ENCODE data around the gene GCC1.

The GCC1 gene

DNA sequence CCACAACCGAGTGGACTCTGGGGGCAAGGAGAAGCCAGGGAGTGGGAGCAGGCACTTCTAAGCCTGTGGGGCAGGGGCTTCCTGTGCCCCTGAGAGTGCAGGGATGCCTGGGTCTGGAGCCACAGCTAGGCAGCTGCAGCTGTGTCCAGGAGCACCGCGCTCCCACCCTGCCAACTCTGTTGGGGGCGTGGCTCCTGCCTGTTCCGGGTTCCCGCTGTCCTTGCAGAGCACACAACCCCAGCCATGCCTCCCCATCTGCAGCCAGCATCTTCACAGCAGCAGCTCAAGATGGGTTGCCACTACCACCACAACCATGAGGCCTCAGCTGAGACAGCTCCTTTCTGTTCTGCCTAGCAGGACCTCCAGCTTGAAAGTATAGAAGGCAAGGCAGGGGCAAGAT lies 23.9 kb upstream of the GCC1 start:
- TF ChIP-seq, protein P1, sequence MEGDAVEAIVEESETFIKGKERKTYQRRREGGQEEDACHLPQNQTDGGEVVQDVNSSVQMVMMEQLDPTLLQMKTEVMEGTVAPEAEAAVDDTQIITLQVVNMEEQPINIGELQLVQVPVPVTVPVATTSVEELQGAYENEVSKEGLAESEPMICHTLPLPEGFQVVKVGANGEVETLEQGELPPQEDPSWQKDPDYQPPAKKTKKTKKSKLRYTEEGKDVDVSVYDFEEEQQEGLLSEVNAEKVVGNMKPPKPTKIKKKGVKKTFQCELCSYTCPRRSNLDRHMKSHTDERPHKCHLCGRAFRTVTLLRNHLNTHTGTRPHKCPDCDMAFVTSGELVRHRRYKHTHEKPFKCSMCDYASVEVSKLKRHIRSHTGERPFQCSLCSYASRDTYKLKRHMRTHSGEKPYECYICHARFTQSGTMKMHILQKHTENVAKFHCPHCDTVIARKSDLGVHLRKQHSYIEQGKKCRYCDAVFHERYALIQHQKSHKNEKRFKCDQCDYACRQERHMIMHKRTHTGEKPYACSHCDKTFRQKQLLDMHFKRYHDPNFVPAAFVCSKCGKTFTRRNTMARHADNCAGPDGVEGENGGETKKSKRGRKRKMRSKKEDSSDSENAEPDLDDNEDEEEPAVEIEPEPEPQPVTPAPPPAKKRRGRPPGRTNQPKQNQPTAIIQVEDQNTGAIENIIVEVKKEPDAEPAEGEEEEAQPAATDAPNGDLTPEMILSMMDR (IDR thresholded peaks at IDR 0.05; ENCODE audit: insufficient read depth, missing control alignments), result no peak
- FAIRE-seq (no peak), DNase-seq (ENCODE audit: insufficient read length, low spot score) (no peak)

GRCh38 chr7:127608446-127608845 lies 23.1 kb upstream of the GCC1 start:
- FAIRE-seq (no peak), DNase-seq (ENCODE audit: insufficient read length, low spot score) (no peak)
- TF ChIP-seq, protein P1 (IDR thresholded peaks at IDR 0.05; ENCODE audit: insufficient read depth, missing control alignments), result no peak

GRCh38 chr7:127600885-127601284 lies 15.5 kb upstream of the GCC1 start:
- TF ChIP-seq, protein P1 (IDR thresholded peaks at IDR 0.05; ENCODE audit: insufficient read depth, missing control alignments), result no peak
- FAIRE-seq (no peak), DNase-seq (ENCODE audit: insufficient read length, low spot score) (no peak)

GRCh38 chr7:127598318-127598717 lies 12.9 kb upstream of the GCC1 start:
- FAIRE-seq, result no peak
- no peak for DNase-seq (ENCODE audit: insufficient read length, low spot score)
- TF ChIP-seq, protein P1 (IDR thresholded peaks at IDR 0.05; ENCODE audit: insufficient read depth, missing control alignments), result peak; percentile 47

GRCh38 chr7:127595737-127596136 lies 10.3 kb upstream of the GCC1 start:
- DNase-seq (ENCODE audit: insufficient read length, low spot score), result no peak
- FAIRE-seq, result no peak
- TF ChIP-seq, protein P1 (IDR thresholded peaks at IDR 0.05; ENCODE audit: insufficient read depth, missing control alignments), result no peak

DNA sequence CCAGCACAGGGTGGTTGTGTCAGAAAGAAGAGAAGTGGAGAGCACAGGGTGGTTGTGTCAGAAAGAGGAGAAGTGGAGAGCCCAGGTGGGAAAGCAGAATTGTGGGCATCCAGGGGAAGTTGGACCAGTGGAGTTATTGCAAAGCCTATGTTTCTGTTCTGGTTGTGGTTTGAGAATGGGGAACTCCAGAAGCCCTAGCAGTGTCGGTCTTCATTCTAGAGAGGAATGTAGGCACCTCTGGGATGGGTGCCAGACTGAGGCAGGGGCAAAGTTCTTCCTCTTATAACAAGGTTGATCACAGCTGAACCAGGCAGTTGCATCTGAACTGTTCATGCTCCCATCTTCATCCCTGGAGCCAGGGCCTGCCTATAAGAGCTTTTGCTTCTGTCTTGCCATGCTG lies 9.1 kb upstream of the GCC1 start:
- TF ChIP-seq, protein P1 (IDR thresholded peaks at IDR 0.05; ENCODE audit: insufficient read depth, missing control alignments), result no peak
- no peak for FAIRE-seq

GRCh38 chr7:127592550-127592949 lies 7.2 kb upstream of the GCC1 start:
- TF ChIP-seq, protein P1 (IDR thresholded peaks at IDR 0.05; ENCODE audit: insufficient read depth, missing control alignments), result no peak
- FAIRE-seq (no peak), DNase-seq (ENCODE audit: insufficient read length, low spot score) (no peak)

More for the DNA sequence above, 9.1 kb upstream of the GCC1 start:
- DNase-seq (ENCODE audit: insufficient read length, low spot score), result no peak
